GM18499 (cell line): ENCODE data around the gene CELA3A.
"Not testable (repeated sequence)": the region's sequence is repeated elsewhere in the genome, so short reads cannot be mapped to it uniquely, and the experiment has no call there.

ENCODE experiments used
- ATAC-seq: cut with Tn5 transposase; IDR thresholded peaks from one replicate; pipeline ENCODE4 v1.9.1; 2021; ENCODE audit warnings: moderate number of reproducible peaks; ENCODE audit not compliant: insufficient read depth, unreplicated experiment

The CELA3A gene

DNA sequence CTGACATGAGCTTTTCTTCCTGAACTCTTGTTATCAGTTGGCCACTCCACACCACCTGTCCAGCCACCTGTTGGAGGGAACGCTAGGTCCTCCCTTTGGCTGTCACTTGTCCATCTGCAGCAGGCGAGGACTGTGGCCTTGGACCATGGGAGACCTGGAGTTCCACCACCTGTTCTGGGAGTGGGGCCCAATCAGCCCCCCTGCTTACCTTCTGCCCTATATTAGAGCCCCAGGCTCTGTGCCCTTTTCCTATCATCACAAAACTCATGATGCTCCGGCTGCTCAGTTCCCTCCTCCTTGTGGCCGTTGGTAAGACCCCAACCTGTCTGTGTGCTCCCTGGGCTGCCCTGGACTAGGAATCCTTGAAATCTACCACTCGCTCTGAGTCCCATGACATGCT lies at the start of gene CELA3A:
TSS of gene CELA3A (plus strand) at position 249 of the 400 bp plus-strand sequence. CDS start at position 267, 18 bp downstream.
- no peak for ATAC-seq

DNA sequence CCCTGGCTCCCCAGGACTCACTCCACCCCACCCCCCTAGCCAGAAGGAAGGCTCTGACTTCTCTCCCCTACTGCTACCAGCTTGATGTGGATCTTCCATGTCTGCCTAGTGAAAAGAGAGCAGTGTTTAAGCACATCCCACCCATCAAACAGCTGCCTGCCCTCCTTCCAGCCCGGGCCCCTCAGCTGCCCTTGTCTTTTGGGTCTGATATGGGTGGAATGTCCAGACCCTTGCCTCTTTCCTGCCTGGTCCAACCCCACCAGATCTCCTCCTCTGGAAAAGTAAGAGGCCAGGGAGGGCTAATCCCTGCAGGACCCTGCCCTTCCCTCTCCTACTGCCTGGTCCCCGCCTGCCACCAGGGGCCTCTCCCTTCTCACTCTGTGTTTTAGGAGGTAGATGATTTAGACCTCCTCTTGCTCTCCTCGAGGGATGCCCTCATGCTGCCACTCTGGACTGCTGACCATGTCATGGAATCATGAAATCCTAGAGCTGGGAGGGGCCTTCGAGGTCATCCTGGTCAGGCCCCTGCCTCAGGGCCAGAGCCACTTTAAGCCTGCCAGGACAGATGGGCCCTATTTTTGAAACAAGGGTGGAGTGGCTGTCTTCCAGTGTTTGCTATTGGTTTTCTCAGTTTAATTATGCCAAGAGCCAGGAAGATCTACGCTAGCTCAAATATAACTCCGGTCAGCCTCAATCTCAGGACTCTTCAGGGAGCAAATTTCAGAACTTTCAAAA lies 48.5 kb upstream of the CELA3A start:
- no peak for ATAC-seq

DNA sequence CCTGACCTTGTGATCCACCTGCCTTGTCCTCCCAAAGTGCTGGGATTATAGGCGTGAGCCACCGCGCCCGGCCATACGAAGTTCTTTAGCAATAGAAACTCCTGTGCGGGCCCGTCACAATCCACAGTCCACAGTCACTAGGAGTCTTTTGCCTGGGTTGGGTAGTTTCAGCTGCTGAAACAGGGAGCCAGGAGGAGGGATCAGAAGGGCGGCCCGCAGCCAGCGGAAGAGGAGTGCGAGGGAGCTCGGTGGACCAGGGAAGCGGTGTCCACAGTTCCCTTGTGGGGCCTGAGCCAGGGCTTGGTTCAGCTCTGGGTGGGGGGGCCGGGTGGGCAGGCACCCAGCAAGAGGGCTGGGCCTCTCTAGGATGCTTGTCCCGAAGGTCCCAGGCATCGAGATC lies 46.4 kb upstream of the CELA3A start:
- no peak for ATAC-seq

- no peak for ATAC-seq
Observed at GRCh38 chr1:21955501-21956281, 45.8 kb upstream of the CELA3A start.

GRCh38 chr1:21956720-21957552 lies 44.5 kb upstream of the CELA3A start:
- no peak for ATAC-seq

DNA sequence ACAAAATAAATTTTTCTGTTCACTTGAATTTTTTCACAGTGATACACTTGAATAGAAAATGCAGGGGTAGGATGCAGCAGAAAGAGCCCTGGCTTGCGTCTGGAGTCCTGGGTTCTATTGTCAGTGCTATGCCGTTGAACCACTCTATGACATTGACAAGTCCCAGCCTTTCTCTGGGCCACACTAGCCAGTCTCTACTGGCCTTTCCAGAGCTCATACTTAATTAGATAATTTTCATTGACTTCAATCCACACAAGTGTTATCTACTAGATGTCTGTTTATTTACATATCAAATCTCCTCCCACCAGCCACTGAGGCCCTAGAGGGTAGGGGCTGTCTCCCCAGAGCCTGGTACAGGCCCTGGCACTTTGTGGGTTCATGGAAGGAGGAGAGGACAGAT lies 40.1 kb upstream of the CELA3A start:
- no peak for ATAC-seq

DNA sequence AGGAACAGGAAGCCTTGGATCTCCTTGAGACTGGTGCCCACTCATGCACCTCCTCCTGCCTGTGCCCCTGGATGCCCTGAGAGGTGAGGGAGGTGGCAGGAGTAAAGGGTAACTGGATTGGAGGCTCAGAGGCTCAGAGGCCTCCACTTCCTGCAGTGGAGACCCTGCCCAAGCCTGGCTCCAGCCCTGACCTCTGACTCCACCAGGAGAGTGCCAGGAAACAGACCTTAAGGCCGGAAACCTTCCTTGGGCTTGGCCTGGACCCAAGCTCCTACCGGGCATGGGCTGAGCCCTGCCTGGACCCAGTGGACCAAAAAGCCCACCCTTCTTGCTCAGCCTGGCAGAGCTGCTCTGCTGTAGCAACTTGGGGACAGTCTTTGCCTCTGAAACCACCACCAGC lies 39.7 kb upstream of the CELA3A start:
- ATAC-seq, result no peak

- no peak for ATAC-seq
Observed at GRCh38 chr1:21963477-21964217, 37.8 kb upstream of the CELA3A start.

DNA sequence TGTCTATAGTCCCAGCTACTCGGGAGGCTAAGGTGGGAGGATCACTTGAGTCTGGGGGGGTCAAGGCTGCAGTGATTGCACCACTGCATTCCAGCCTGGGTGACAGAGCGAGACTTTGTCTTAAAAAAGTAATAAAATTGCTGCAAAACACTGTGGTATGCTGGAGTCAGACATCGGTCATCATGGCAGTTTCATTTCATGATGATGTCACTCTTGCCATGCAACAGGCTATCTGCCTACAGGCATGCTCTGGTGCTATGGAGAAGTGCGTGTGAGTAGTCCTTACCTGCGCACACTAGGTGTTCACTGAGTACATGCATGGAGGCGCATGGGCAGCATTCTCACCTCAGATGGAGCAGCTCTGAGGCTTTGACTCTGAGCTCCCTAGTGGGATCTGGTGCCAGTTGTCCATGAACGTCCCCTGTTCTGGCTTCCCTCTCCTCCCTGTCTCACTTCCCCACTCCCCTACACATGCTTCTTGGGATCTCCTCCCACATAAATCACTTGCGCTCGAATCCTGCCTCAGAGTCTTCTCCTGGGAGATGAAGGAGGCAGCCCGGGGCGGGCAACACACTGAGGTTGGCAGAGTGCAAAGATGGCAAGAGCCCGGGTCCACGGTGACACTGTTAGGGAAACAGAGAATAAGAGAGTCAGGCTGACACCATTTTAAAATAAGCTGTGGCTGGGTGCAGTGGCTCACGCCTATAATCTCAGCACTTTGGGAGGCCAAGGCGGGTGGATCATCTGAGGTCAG lies 35.0 kb upstream of the CELA3A start:
- no peak for ATAC-seq

GRCh38 chr1:21967216-21967615 lies 34.2 kb upstream of the CELA3A start:
- ATAC-seq, result not testable (repeated sequence)

DNA sequence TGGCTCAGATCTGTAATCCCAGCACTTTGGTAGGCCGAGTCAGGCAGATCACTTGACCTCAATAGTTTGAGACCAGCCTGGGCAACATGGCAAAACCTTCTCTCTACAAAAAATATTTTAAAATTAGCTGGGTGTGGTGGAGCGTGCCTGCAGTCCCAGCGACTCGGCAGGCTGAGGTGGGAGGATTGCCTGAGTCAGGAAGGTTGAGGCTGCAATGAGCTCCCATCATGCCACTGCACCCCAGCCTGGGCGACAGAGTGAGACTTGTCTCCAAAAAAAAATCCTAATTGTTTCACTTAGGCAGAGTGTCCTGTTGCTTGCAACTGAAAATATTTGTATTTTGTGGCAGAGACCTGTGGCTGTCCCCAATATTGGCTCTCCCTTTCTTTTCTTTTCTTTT lies 32.4 kb upstream of the CELA3A start:
- ATAC-seq, result not testable (repeated sequence)

- not testable (repeated sequence) for ATAC-seq
Observed at GRCh38 chr1:21970523-21970922, 30.9 kb upstream of the CELA3A start.

GRCh38 chr1:21972973-21973441 lies 28.4 kb upstream of the CELA3A start:
- ATAC-seq, result not testable (repeated sequence)

DNA sequence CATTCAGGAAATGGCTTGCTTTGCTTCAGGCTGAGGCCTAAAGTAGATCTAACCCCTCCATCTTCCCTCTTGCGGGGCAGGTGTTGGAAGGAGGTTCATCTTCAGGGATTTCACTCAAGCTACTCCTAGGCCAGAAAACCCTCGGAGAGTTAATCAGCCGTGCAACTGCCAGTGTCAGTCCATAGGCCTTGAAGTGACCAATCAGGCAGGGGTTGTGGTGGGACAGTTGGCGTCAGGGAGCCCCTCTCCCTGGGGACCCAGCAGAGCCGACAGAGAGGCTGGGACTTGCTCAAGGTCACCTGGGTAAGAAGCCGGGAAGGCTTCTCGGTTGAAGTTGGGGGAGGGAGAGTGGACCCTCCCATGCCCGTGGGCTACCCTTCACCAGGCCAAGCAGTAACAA lies 27.5 kb upstream of the CELA3A start:
- ATAC-seq, result not testable (repeated sequence)

DNA sequence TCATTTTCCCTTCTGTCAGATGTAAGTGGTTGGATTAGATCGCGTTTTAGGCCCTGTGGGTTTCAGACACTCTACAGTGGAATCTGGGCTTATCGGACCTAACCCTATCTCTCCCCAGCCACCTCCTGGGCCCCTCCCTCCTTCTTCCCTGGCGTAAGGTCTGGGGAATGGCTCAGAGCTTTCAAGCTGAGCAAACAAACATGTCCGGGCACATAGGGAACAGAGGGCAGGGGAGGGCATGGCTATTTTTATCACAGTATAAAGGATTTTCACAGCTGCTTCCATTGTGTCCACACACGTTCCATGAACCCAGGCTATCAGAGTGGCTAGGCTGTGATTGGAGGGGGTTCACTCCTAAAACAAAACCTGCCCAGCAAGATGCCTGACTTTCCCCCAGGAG lies 26.8 kb upstream of the CELA3A start:
- not testable (repeated sequence) for ATAC-seq

- not testable (repeated sequence) for ATAC-seq
Observed at GRCh38 chr1:21975296-21975695, 26.2 kb upstream of the CELA3A start.

DNA sequence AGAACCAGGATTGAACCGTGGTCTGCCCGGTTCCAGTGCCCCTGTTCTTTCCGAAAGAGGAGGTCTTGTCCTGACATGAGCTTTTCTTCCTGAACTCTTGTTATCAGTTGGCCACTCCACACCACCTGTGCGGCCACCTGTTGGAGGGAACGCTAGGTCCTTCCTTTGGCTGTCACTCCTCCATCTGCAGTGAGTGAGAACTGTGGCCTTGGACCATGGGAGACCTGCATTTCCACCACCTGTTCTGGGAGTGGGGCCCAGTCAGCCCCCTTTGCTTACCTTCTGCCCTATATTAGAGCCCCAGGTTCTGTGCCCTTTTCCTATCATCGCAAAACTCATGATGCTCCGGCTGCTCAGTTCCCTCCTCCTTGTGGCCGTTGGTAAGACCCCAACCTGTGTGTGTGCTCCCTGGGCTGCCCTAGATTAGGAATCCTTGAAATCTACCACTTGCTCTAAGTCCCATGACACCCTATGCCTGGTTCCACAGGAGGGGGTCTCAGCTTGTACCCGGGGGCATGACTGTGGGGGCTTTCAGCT lies 24.7 kb upstream of the CELA3A start, which contains the start of gene CELA3B:
TSS of gene CELA3B (plus strand) at position 320 of the 537 bp plus-strand sequence. CDS start at position 338, 18 bp downstream.
- not testable (repeated sequence) for ATAC-seq

GRCh38 chr1:21978209-21978608 lies 23.2 kb upstream of the CELA3A start:
- ATAC-seq, result not testable (repeated sequence)
